Measurements from ENCODE around the gene DCP2. TPM values are rescaled to one million over a fixed set of nuclear protein-coding genes. Genes with fewer than 3 reads are reported as not detected.

The DCP2 gene
- polyA plus RNA-seq, 3 donors, result 34.4 to 41.2 (median 37.2) TPM

- DNase-seq (ENCODE audit: extremely low read depth in 1 of 11, low read depth in 9 of 11, low spot score in 4 of 11), result peak in 9 of 11 donors; percentile 43 to 68 (median 53)
These were observed 19.4 kb downstream of the DCP2 start for GRCh38 chr5:112995764-112996618.

- no peak for DNase-seq (ENCODE audit: extremely low read depth in 1 of 11, low read depth in 9 of 11, low spot score in 4 of 11)
These were observed 20.3 kb downstream of the DCP2 start for GRCh38 chr5:112996830-112997374.

GRCh38 chr5:112998296-112998695 is 21.7 kb downstream of the DCP2 start:
- no peak for DNase-seq (ENCODE audit: extremely low read depth in 1 of 11, low read depth in 9 of 11, low spot score in 4 of 11)

- no peak for DNase-seq (ENCODE audit: extremely low read depth in 1 of 11, low read depth in 9 of 11, low spot score in 4 of 11)
These were observed 23.9 kb downstream of the DCP2 start for GRCh38 chr5:113000466-113000865.

- DNase-seq (ENCODE audit: extremely low read depth in 1 of 11, low read depth in 9 of 11, low spot score in 4 of 11), result no peak
These were observed 25.8 kb downstream of the DCP2 start for GRCh38 chr5:113002423-113002822.

- no peak for DNase-seq (ENCODE audit: extremely low read depth in 1 of 11, low read depth in 9 of 11, low spot score in 4 of 11)
These were observed 27.2 kb downstream of the DCP2 start for GRCh38 chr5:113003763-113004162.

GRCh38 chr5:113005454-113005853 is 28.9 kb downstream of the DCP2 start:
- no peak for DNase-seq (ENCODE audit: extremely low read depth in 1 of 11, low read depth in 9 of 11, low spot score in 4 of 11)

- DNase-seq (ENCODE audit: extremely low read depth in 1 of 11, low read depth in 9 of 11, low spot score in 4 of 11), result no peak
These were observed 41.5 kb downstream of the DCP2 start for GRCh38 chr5:113017881-113018635.

- no peak for DNase-seq (ENCODE audit: extremely low read depth in 1 of 11, low read depth in 9 of 11, low spot score in 4 of 11)
These were observed 44.1 kb downstream of the DCP2 start for GRCh38 chr5:113020461-113021273.

- no peak for DNase-seq (ENCODE audit: extremely low read depth in 1 of 11, low read depth in 9 of 11, low spot score in 4 of 11)
These were observed 46.1 kb downstream of the DCP2 start for GRCh38 chr5:113022661-113023060.

GRCh38 chr5:113024076-113024697 is 47.6 kb downstream of the DCP2 start:
- no peak for DNase-seq (ENCODE audit: extremely low read depth in 1 of 11, low read depth in 9 of 11, low spot score in 4 of 11)

- no peak for DNase-seq (ENCODE audit: extremely low read depth in 1 of 11, low read depth in 9 of 11, low spot score in 4 of 11)
These were observed 49.0 kb downstream of the DCP2 start for GRCh38 chr5:113025596-113025995.

- no peak for DNase-seq (ENCODE audit: extremely low read depth in 1 of 11, low read depth in 9 of 11, low spot score in 4 of 11)
These were observed 49.6 kb downstream of the DCP2 start for GRCh38 chr5:113026211-113026610.

- no peak for DNase-seq (ENCODE audit: extremely low read depth in 1 of 11, low read depth in 9 of 11, low spot score in 4 of 11)
These were observed 50.4 kb downstream of the DCP2 start for GRCh38 chr5:113027015-113027414.

GRCh38 chr5:113027431-113027830 is 50.8 kb downstream of the DCP2 start:
- no peak for DNase-seq (ENCODE audit: extremely low read depth in 1 of 11, low read depth in 9 of 11, low spot score in 4 of 11)

- DNase-seq (ENCODE audit: extremely low read depth in 1 of 11, low read depth in 9 of 11, low spot score in 4 of 11), result no peak
These were observed 53.0 kb downstream of the DCP2 start for GRCh38 chr5:113029614-113030013.

GRCh38 chr5:113031104-113031503 is 54.5 kb downstream of the DCP2 start:
- DNase-seq (ENCODE audit: extremely low read depth in 1 of 11, low read depth in 9 of 11, low spot score in 4 of 11), result no peak

GRCh38 chr5:113031557-113031956 is 55.0 kb downstream of the DCP2 start:
- DNase-seq (ENCODE audit: extremely low read depth in 1 of 11, low read depth in 9 of 11, low spot score in 4 of 11), result no peak
